ENCODE data around the gene SLIT1.

The SLIT1 gene

DNA sequence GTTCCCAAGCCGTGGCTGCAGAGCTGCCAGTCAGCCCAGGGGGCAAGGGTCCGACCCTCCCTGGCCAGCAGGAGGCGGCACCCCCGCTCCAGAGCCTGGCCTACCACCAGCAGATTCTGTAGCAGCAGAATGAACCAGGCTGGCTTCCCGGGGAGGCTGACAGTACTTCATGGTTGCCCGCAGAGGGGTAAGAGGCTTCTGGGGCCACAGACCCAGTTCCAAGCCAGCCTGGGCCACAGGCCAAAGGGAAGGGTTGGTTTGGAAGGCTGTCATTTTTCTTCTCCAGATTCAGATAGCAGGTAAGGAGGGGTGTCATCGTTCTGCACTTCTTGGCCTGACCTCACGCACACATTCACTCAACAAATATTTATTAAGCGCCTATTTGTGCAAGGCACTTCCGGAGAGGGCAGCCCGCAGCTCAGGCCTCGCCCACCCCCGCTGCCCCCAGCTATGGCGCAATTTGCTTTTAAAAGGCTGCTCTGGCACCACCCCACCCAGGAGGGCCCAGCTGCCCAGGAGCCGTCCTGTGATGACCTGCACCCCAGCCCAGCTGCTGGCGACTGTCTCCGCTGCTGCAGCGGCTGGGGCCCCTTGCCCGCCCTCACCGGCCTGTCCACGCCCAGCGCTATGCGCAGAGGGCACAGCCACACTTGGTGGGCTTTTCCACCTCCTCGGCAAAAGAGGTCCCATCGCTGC lies 185.1 kb downstream of the SLIT1 start:
- peak; percentile 50 for DNase-seq (ENCODE audit: low spot score)

DNA sequence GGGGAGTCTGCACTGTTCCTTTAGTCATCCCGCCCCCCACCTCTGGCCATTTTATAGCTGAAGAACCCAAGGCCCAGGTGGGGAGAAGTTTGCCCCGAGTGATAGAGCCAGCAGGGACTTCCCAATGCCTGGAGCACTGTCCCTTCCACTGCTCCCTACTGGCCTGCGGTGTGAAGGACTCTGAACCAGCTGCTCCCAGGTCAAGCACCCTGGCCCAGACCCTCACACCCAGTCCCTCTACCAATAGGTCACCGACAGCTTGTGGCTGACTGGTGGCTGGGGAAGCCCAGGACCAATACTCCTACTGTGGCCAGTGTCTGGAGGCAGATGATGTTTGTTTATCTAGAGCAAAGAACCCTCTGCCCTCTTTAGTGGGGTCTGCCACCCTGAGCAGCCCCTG lies 185.8 kb downstream of the SLIT1 start:
- DNase-seq (ENCODE audit: low spot score) = no peak

DNA sequence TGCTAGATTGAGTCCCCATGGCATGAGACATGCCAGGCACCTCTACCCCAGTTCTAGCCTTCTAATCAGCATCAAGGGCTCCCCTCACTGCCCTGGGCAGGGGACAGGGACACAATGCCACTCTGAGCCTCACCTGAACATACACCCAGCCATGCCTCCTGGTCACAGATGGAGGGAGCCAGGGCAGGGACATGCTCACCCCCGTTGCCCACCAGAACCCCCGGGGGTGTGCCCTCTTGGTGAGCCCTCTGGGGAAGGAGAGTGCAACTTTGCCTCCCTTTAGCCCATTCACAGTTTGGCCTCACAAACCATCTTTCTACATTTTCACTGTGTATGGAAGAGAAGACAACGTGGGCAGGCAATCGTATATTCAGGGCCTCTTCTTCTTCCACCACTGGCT lies 186.4 kb downstream of the SLIT1 start:
- DNase-seq (ENCODE audit: low spot score) = no peak

DNA sequence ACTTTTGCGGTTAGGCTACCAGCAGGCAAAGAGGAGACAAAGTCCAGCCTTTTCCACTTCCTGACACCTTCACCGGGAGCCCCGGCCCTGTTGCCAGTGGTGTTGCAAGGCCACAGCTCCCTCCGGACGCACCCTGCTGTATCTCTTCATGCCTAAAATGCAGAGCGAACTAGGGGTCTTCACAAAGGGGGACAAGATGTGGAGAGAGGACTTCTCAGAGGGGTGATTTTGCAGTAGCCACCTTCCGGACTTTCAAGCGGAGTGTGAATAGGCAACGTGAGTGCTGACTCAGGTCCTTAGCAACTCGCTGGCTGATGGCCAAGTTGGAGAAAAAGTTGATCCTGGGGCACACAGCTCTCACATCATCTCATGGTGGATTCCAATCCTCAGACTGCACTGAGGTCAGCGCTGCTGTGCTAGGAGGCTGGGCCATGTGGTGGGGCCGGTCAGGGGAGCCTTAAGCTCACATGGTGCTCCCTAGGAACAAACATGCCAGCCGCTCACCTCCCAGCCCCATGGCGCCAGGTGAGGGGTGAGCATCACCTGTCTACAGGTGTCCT lies 187.3 kb downstream of the SLIT1 start:
- DNase-seq (ENCODE audit: low spot score) = peak; percentile 40

DNA sequence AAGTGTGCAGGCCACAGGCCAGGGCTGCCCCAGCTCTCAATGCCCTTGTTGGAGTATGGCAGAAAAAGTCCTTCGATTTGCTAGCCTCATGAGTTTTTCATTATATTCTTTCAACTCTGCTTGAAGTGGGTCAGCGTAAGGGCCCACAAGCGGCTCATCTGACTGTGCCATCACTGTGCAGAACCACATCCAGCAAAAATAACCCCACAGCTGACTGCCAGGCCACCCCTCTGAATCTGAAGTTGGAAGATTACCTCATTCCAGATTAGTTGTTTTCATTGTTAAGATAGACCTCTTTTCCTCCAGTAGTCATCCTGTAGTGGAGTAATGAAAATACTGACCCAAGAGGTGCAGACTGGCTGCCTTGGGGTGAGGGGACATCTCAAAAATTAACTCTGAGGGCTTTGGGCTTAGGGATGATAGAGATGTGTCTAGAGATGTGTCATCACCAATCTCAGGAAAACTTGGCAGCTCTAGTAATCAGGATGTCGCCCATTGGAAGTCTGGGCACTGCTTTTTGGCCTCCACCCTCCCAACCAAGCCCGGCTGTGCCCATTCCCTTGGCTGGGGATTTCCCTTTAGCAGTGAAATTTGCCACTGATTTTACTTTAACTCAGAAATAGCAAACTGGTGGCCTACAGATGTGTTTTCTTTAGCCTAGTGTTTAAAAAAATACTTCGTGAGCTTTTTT lies 189.3 kb downstream of the SLIT1 start:
- DNase-seq (ENCODE audit: low spot score) = no peak

- no peak for DNase-seq (ENCODE audit: low spot score)
These were observed 189.9 kb downstream of the SLIT1 start for GRCh38 chr10:96995851-96996250.

DNA sequence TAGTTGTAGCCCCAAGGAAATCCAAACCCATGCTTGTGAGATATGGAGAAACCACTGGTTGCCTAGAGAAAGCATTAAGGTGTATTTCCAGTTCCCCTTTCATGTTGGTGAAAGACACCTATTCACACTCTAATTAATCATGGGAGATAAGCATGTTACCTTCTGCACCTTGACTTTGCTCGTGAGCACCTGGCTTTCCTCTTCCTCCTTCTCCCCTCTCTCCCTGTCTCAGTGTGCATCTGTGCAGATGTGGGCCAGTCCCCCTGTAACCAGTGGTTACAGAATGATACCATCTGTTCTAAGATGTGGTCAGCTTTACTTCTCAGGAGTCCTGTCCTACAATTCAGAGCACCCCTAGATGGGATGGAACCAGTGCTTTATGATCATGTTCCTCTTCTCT lies 193.0 kb downstream of the SLIT1 start:
- DNase-seq (ENCODE audit: low spot score) = no peak

DNA sequence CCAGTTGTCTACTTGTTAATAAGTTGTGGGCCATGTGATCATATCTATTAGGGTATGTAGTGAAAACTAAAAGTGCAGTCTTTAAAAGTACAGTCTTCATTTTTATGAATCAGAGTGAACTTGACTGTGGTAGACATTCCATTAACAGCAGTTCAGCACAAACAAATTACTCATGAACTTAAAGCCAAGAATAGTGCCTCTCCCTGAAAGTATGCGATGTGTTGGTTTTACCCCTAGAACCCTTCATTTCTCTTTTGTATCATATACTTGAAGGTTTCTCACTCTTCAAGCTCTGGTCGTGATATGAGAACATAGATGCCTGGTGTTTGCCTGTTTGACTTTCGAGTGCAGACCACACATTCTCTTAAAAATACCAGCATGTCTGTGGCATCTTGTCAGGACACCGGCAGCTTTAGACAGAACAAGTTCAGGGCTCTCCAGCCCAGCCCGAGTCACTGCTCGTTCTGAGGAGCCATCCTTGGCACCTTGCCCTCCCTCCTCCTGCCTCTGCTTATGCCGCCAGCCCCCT lies 194.4 kb downstream of the SLIT1 start:
- no peak for DNase-seq (ENCODE audit: low spot score)

GRCh38 chr10:96988426-96988825 lies 197.3 kb downstream of the SLIT1 start:
- DNase-seq (ENCODE audit: low spot score) = no peak

DNA sequence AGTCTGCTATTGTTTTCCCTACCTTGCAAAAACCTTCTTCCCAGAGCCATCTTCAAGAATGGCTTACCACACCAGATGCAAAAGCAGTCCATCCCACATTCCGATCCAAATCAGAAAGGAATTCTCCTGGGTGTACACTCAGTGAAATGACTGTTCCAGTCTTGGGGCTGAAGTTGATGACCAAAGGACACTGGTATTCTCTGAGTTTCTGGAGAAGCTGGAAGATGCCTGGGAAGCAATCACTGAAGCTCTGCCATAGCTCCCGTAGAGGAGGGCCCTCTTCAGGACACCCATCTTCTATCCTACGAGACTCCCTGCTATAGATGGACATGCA lies 197.9 kb downstream of the SLIT1 start:
- no peak for DNase-seq (ENCODE audit: low spot score)

- no peak for DNase-seq (ENCODE audit: low spot score)
These were observed 198.5 kb downstream of the SLIT1 start for GRCh38 chr10:96987141-96987841.

DNA sequence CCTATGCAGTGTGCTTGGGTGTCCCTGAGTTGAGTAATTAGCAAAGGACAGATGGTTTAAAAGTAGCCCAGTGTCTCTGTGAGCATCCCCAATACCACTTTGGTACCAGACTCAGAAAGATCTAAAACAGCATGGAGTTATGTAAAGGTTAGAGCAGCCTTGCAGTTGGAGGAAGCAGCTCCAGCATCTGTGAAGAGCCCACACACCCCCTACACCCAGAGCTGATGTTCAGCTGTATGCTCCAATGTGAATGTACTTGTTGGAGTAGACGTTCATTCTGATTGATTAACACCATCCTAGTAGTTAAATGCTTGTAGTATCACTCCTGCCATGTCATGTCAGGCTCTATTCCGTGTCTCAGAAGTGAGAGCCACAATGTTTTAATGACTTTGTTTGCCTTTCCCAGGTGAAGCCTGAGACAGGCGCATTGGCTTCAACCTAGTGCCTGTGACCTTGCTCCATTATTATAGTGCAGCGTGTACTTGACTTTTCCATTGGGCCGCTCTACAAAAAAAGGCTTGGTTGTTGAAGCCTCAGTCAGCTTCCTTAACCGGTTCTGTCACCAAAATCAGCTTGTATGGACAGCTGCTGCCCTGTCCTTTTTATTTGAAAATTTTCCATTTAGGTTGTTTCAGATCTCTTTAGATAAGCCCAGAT lies 199.4 kb downstream of the SLIT1 start:
- DNase-seq (ENCODE audit: low spot score) = no peak

DNA sequence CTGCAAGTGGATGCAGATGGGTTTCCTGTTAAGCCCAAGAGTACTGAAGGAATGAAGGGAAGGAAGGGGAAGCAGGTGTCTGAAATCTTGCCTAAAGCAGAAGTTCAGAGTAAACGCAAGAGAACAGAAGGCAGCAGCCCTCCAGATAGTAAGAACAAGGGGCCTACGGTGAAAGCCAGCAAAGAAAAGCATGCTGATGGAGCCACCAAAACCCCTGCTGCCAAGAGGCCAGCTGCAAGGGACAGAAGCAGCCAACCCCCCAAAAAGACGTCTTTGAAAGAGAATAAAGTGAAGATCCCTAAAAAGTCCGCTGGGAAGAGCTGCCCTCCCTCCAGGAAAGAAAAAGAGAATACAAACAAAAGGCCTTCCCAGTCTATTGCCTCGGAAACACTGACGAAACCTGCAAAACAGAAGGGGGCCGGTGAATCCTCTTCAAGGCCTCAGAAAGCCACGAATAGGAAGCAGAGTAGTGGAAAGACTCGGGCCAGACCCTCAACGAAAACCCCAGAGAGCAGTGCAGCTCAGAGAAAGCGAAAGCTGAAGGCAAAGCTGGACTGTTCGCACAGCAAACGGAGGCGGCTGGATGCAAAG lies 201.1 kb downstream of the SLIT1 start:
- DNase-seq (ENCODE audit: low spot score) = no peak

DNA sequence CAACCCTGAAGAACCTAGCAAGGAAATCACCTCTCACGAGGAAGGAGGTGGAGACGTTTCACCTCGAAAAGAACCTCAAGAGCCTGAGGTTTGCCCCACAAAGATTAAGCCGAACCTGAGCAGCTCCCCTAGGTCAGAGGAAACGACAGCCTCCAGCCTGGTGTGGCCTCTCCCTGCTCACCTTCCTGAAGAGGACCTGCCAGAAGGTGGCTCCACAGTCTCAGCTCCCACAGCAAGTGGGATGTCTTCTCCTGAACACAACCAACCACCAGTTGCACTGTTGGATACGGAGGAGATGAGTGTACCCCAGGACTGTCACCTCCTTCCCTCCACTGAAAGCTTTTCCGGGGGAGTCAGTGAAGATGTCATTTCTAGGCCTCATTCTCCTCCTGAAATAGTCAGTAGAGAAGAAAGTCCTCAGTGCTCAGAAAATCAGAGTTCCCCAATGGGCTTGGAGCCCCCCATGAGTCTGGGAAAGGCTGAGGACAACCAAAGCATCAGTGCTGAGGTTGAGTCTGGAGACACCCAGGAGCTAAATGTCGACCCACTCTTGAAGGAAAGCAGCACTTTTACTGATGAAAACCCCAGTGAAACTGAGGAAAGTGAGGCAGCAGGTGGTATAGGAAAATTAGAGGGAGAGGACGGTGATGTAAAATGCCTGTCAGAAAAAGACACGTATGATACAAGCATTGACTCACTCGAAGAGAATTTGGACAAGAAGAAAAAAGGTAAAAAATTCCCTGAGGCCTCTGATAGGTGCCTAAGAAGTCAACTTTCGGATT lies 203.4 kb downstream of the SLIT1 start:
- DNase-seq (ENCODE audit: low spot score) = no peak

DNA sequence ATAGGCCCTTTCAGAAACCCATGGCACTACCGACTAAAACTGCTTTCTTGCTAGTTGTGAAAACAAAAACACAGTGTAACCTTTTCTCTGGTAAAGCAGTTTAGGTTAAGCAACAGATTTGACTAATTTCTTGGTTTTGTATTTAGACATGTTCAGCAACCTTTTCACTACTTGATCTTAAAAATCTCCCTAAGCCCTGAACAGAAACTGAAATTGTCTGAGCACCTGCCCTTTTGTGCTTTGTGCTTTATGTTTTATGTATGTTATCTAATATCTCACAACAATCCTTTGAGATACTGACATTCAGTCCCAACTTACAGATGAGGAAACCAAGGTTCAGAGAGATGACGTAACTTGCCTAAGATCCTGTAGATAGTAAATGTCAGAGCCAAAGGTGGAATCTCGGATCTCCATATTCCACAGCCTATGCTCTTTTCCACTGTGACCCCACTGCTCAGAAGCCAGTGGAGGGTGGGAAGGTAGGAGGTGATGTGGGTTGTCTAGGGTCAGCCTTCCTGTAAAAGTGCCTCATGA lies 207.1 kb downstream of the SLIT1 start:
- DNase-seq (ENCODE audit: low spot score) = no peak

DNA sequence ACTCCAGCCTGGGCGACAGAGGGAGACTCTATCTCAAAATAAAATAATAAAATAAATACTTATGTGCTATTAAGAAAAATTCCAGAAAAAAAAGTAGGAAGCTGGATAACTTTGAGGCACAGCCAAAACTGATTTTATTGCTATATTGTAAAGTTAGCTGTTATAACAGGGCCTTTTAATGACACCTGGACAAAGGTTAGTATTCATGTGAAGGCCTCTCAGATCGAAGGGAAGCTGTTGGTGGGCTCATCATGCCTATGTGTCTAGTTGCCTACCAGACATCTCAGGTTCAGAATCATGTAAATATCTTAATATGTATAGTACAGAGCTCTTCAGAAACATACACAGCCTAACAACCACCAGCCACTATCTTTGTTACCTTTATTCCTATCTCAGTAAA lies 210.6 kb downstream of the SLIT1 start:
- no peak for DNase-seq (ENCODE audit: low spot score)

DNA sequence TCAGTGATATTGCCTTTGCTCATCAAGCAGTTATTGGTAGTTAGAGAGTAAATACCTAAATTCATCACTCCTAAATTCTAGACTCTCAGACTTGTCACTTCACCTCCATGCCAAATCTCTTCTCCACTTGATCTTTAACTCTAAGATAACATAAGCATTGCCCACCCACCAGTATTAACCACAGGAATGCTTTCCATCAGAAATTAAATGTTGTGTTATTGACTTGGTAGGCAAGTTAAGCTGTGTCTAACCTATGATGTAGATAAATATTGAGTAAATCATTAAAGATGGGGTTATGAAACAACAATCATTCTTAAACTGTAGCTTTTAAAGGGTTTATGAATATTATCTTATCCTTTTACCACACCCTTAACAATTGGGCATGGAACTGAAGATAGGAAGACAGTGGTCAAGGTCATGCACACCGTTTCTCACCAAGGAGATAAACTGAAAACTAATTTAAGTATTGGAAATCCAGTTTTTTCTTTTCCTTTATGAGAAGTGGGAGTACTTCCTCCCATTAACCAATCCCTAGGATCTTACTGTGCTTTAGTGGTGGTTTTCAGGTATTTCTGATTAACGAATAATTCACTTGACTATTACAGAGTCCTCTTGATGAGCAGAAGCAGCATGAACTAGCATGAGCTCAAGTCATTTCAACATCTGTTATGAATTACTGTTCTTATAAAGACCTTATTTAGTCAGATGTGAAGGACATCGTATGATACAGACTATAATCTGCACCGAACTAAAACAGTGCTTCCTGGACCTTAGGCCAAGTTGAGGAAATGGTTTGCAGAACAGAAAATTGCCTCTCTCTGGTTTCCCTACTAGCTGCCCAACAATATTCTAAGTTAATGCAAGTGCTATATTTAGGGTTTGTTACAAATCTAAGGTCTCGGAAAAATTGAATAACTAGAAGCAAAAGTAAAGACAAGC lies 211.7 kb downstream of the SLIT1 start:
- DNase-seq (ENCODE audit: low spot score) = no peak

- no peak for DNase-seq (ENCODE audit: low spot score)
These were observed 213.5 kb downstream of the SLIT1 start for GRCh38 chr10:96972264-96972663.

DNA sequence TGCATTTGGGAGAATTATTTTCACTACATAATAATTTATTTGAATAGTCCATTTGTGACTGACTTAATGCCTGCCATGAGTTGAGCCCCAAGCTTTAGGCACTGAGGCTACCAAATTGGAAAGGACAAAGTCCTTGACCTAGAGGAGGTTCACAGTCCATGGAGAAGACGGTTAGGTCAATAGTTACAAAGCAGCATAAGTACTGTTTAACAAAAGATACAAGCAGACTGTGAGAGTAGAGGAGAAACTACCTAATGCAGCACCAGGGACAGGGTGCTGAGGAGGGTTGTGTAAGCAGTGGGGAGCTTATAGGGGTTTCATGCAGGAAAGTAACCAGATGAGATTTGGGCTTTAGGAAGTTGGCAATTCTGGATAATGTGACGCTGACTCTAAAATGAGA lies 214.4 kb downstream of the SLIT1 start:
- DNase-seq (ENCODE audit: low spot score) = no peak
